HEK293T (cell line): ENCODE results near the gene KANSL1.

Source experiments
- ARNT ChIP-seq: fragments of 450-650 bp; IDR thresholded peaks from 2 replicates; pipeline ENCODE4 v1.6.1; 2017; ENCODE audit warnings: mild to moderate bottlenecking
- BHLHE40 ChIP-seq: fragments of 450-650 bp; IDR thresholded peaks from 2 replicates; pipeline ENCODE4 v1.6.1; 2016; ENCODE audit warnings: mild to moderate bottlenecking, moderate library complexity, borderline replicate concordance
- ELF4 ChIP-seq: fragments of 450-650 bp; IDR thresholded peaks from 2 replicates; pipeline ENCODE4 v1.6.1; 2017; ENCODE audit warnings: antibody characterized with exemption
- FOXA1 ChIP-seq: fragments of 450-650 bp; IDR thresholded peaks from 2 replicates; pipeline ENCODE4 v1.6.1; 2016; ENCODE audit warnings: mild to moderate bottlenecking
- FOXK2 ChIP-seq: fragments of 450-650 bp; IDR thresholded peaks from 2 replicates; pipeline ENCODE4 v1.6.1; 2016; ENCODE audit warnings: mild to moderate bottlenecking
- FOXM1 ChIP-seq: fragments of 450-650 bp; IDR thresholded peaks from 2 replicates; pipeline ENCODE4 v1.6.1; 2017; ENCODE audit warnings: mild to moderate bottlenecking, borderline replicate concordance
- LEF1 ChIP-seq: fragments of 450-650 bp; IDR thresholded peaks from 2 replicates; pipeline ENCODE4 v1.6.1; 2017; ENCODE audit warnings: mild to moderate bottlenecking, borderline replicate concordance
- TARDBP ChIP-seq: fragments of 450-650 bp; IDR thresholded peaks from 2 replicates; pipeline ENCODE4 v1.6.1; 2016
- TF ChIP-seq, protein P1 (sequence below): fragments of 450-650 bp; IDR thresholded peaks from 2 replicates; pipeline ENCODE4 v1.6.1; 2016

DNA sequence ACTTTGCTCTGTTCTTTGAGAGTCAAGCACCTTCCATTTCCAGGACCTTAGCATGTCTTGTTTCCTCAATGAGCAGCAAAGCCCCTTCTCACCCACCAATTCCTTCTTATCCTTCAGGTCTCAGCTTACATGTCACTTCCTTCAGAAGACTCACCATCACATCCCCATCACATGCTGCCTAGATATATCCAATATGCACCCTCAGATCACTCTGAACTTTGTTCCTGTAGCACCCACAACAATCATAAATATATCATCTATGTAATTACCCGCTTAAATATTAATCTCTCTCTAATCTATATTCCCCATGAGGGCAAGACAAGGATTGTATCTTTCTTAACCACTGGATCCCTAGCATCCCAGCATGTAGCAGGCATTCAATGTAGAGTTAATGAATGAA lies 30.4 kb downstream of the KANSL1 start:
- no peak for TF ChIP-seq LEF1
- no peak for TF ChIP-seq BHLHE40
- no peak for TF ChIP-seq TARDBP
- no peak for TF ChIP-seq FOXA1
- TF ChIP-seq, protein P1, sequence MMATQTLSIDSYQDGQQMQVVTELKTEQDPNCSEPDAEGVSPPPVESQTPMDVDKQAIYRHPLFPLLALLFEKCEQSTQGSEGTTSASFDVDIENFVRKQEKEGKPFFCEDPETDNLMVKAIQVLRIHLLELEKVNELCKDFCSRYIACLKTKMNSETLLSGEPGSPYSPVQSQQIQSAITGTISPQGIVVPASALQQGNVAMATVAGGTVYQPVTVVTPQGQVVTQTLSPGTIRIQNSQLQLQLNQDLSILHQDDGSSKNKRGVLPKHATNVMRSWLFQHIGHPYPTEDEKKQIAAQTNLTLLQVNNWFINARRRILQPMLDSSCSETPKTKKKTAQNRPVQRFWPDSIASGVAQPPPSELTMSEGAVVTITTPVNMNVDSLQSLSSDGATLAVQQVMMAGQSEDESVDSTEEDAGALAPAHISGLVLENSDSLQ, result no peak
- no peak for TF ChIP-seq ARNT
- TF ChIP-seq FOXK2, result no peak
- TF ChIP-seq ELF4, result no peak
- TF ChIP-seq FOXM1, result no peak
